GM18526 (cell line): ENCODE measurements around the gene PHYH.

Source experiments
- POLR2A ChIP-seq: IDR thresholded peaks from 3 replicates; pipeline ENCODE4 v1.6.1; 2011; ENCODE audit not compliant: insufficient read length; ENCODE audit errors: extremely low read depth

The PHYH gene

DNA sequence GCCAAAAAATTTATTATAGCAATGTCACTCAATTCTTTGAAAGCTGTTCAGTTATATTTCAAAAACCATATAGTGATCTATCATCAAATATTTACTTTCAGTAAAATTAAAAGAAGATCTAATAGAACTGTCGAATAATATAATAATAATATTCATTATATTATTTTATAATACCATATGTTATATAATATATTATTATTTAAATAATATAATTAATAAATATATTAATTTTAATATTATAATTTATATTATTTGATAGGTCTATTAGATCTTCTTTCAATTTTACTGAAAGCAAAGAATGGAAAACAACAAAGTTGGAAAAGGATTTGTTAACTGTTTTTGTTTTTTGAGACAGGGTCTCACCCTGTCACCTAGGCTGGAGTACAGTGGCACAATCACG is 43.2 kb downstream of the PHYH start:
- TF ChIP-seq POLR2A = no peak

DNA sequence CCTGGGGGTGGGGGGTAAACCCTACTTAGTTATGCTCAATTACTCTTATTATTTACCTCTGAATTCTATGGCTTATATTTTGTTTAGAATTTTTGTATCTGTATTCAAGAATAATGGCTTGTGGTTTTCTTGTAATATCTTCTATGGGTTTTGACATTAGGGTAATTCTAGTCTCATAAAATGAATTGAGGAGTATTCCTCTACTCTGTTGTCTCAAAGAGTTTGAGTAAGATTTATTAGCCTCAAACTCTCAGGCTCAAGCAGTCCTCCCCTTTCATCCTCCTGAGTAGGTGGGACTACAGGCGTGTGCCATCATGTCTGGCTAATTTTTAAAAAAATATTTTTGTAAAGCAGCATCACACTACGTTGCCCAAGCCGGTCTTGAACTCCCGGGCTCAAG is 46.1 kb downstream of the PHYH start:
- no peak for TF ChIP-seq POLR2A

DNA sequence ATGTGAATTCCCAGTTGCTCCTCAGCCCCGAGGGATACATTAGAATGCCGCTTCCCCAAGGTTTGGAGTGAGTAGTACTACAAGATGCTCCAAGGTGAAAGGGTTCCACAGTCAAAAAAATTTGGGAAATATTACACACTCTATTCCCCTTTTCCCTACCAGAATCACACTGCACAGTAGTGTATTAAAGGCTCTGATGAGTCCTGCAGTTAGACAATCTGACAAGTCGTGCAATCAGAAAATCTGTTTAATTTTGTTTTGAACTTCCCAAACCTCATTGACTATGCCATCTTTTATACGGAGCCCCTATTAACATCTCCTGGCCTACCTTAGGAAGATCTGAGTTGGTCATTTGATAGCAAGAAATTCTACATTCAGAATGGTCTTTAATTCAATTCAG is 52.1 kb downstream of the PHYH start:
- TF ChIP-seq POLR2A = no peak

DNA sequence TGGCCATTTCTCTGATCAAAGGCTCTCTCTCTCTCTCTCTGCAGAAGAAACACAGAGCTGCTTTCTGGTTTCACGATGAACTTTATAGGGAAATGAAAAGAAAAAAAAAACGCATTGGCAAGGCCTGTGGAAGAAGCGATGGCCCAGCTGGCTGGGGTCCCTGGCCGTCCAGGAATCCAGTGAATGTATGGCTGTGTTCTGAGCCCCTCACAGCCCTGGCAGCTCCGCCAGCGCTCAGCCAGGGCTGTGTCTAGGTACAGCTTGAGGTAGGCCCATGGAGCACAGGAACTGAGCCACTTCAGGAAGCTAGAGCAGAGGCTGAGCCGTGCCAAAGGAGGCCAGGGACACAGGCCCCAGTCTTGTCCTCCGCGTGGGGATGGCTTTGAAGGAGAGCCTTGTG is 52.6 kb downstream of the PHYH start:
- no peak for TF ChIP-seq POLR2A

DNA sequence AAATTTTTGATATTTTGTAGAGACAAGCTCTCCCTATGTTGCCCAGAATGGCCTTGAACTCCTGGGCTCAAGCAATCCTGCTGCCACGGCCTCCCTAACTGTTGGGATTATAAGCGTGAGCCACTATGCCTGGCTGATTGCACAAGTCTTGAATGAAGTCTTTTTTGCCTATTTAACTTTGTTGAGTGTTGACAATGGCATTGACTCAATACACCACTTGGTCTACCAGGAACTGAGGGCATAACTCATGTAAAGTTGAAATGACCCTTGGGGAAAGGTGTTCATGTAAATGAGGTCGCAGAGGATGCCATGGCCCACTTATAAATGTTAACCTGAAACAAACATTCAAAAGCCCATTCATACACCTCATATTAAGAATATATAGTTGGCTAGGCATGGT is 58.3 kb downstream of the PHYH start:
- no peak for TF ChIP-seq POLR2A

DNA sequence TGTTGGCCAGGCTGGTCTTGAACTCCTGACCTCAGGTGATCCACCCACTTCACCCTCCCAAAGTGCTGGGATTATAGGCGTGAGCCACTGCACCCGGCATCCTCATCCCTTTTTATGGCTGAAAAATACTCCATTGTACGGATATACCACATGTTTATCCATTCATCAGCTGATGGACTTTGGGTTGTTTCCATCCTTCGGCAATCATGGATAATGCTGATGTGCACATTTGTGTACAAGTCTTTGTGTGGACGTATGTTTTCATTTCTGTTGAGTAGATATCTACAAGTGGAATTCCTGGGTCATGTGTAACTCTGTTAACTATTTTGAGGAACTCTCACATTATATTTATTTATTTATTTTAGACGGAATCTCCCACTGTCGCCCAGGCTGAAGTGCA is 59.9 kb downstream of the PHYH start:
- TF ChIP-seq POLR2A = no peak

DNA sequence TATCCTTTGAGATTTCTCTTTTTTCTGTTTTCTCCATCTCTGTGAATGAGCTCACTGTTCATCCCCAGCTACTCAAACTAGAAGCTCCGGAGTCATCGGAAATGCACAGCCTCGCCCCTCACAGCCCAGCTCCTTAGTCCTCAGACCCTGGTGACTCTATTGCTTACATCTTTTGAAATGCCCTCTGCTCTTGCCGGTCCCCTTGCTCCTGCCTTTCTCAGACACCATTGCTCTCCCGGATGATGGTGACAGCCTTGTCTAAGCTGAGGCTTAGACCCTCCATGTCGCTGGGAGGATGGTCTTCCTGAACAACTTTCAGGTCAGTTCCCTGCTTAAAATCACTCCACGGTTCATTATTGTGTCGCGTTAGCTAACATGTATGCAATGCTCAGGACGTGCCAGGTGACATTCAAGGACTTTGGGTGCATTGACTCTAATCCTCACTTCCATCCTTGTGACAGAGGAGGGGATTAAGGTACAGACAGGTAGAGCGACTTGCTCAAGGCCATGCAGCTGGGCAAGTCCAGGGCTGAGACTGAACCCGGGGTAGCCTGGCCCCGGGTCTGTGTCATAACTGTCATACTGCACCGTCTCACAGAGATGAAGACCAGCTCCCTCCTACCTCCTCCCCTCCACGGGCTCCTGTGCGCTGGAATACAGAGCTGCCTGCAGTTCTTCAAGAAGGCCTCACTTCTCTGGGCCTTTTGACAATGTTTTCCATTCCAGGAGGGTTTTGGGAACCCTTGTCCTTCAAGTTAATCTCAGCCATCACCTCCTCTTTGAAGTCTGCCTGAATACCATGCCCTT is 61.4 kb downstream of the PHYH start:
- TF ChIP-seq POLR2A = no peak

DNA sequence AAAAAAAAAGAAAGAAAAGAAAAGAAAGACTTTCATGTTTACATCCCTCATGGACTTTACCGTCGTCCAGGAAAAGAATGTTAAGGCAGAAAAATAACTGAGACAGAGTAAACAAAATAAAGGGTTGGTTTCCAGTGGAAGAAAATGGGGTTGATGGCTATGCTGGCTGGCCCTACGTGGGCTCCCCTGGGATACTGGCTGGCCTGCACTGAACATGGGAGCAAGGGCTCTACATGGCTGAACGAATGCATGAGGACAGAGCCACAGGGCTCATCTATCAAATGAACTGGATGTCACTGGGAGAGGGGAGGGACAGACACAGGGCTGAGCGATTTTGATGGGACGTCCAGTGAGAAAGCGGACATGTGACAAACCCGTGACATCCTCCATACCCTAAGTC is 63.2 kb downstream of the PHYH start:
- no peak for TF ChIP-seq POLR2A

DNA sequence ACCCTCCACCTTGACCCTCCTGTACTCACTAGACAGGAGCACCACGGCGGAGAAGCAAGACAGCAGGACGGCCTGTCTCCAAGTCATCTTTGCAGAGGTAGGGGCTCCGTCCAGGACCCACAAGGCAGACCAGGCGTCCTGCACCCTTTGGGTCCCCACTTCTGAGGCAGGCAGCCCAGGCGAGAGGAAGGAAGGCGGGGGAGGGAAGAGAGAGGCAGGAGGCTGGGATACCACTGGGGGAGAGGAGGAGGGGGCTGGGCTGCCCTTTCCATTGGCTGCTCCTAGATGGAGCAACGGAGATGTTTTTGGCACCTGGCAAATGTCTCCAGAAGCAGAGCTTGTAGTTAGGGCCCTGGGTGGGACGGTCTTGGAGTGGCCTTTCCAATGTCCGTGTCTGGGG is 65.7 kb downstream of the PHYH start, which contains the start of gene UCMA:
Gene UCMA (minus strand): TSS at position 203 of the 400 bp plus-strand sequence. CDS start 116 bp downstream, at position 87.
- TF ChIP-seq POLR2A = no peak

DNA sequence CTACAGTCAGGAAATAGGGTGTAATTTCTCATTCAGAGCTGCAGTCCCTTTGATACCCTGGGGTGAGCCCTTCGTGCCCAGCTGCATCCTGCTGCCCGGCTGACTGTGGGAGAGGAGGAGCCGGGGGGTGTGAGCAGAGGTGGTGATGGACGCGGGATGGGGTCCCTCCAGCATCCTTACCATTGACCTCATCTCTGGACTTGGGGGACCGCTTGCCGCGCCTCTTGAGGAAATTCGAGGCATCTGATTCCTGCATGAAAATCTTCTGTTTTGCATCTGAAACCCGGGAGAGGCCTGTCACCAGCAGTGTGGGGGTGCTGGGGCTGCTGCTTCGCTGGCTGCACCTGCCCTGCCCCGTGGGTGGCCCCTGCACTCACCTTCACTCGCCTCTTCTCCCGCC is 66.5 kb downstream of the PHYH start:
- no peak for TF ChIP-seq POLR2A

DNA sequence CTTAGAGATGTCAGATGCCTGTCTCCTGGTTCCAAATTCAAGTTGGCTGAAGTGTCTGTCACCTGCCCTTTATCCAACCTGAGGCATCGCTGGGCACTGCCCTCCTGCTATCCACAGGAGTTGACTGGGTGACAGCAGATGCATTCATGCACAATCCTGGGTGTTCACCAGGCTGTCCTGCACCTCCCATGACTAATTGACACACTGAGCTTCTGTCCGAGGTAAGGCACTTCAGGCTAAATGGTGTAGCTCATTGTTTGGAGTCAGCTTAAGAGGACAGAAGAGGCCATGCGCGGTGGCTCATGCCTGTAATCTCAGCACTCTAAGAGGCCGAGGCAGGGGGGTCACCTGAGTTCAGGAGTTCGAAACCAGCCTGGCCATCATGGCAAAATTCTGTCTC is 68.1 kb downstream of the PHYH start:
- no peak for TF ChIP-seq POLR2A

DNA sequence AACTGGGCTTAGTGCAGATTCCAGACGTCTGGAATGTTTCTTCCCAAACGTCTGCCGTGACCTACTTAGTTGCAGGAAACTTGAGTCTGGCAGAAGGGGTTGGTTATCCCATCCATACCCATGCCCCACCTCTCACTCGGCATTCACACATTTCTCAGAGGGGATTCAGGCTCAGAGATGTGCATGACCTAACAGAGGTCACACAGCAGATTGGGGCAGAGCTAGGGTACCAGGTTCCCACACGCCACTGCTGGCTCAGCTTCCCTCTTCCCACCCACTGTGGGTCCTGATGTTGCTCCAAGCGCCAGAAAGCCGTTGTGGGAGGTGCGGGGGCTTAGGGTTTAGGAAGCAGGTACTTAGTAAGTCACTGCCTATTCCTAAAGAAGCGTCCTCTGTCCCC is 68.7 kb downstream of the PHYH start:
- no peak for TF ChIP-seq POLR2A
